IMR-90 (cell line): ENCODE results near the gene PRDM5. TPM values are rescaled to one million over a fixed set of nuclear protein-coding genes. Genes with fewer than 3 reads are reported as not detected.

Experiments
- ATAC-seq: fragments of 200-7000 bp; cut with Tn5 transposase; 2 replicates; pipeline ENCODE4 v1.9.1; 2020; ENCODE audit warnings: low read depth, mild to moderate bottlenecking, moderate library complexity
- BruUV-seq: library from RNA; stranded (reverse); fragments of 400-500 nt; replicated peaks from 2 replicates; lab custom pipeline; 2021; lab: Mats Ljungman, UMichigan
- CTCF ChIA-PET: fragments of 300-600 bp; formaldehyde crosslinking; extraction: SDS; loops from one replicate; lab custom pipeline; 2021; ENCODE audit warnings: antibody characterized with exemption; lab: Yijun Ruan, JAX
- POLR2A ChIA-PET: fragments of 300-600 bp; sonication (Branson Sonifier 250); formaldehyde crosslinking; loops from one replicate; lab custom pipeline; 2022; ENCODE audit warnings: antibody characterized with exemption; ENCODE audit not compliant: unreplicated experiment; lab: Charles Lee
- DNase-seq: peaks from one replicate; pipeline ENCODE4 v3.0.0; 2013
- H2AFZ ChIP-seq: replicated peaks from 2 replicates; pipeline ENCODE3; 2013; ENCODE audit warnings: low read length, mild to moderate bottlenecking; ENCODE audit not compliant: poor library complexity
- H2AK5ac ChIP-seq: 2 replicates; pipeline ENCODE4 v1.6.1; 2013; ENCODE audit warnings: low read depth, low read length, inconsistent platforms
- H2AK9ac ChIP-seq: replicated peaks from 2 replicates; pipeline ENCODE3; 2013; ENCODE audit warnings: mild to moderate bottlenecking, low read depth, low read length, moderate library complexity; ENCODE audit not compliant: poor library complexity
- H2BK120ac ChIP-seq: 2 replicates; pipeline ENCODE4 v1.6.1; 2013; ENCODE audit warnings: low read depth, low read length, inconsistent platforms
- H2BK15ac ChIP-seq: 3 replicates; pipeline ENCODE4 v1.6.1; 2013; ENCODE audit warnings: low read depth, low read length, inconsistent platforms
- H2BK20ac ChIP-seq: 2 replicates; pipeline ENCODE4 v1.6.1; 2013; ENCODE audit warnings: low read depth, mild to moderate bottlenecking, inconsistent platforms, low read length, moderate library complexity
- H2BK5ac ChIP-seq: 2 replicates; pipeline ENCODE4 v1.6.1; 2013; ENCODE audit warnings: mild to moderate bottlenecking, low read depth, low read length, inconsistent platforms; ENCODE audit not compliant: poor library complexity, severe bottlenecking
- H3K14ac ChIP-seq: replicated peaks from 2 replicates; pipeline ENCODE4 v1.6.1; 2013; ENCODE audit warnings: low read depth, low read length, inconsistent platforms
- H3K18ac ChIP-seq: 2 replicates; pipeline ENCODE4 v1.6.1; 2013; ENCODE audit warnings: low read depth, low read length, control low read depth
- H3K23ac ChIP-seq: 2 replicates; pipeline ENCODE4 v1.6.1; 2013; ENCODE audit warnings: low read depth, low read length, inconsistent platforms
- H3K27ac ChIP-seq: 2 replicates; pipeline ENCODE4 v1.5.1; 2013; ENCODE audit warnings: mild to moderate bottlenecking, control low read depth, low read length; ENCODE audit not compliant: insufficient read depth
- H3K27me3 ChIP-seq: 2 replicates; pipeline ENCODE4 v1.6.1; 2013; ENCODE audit warnings: low read length; ENCODE audit not compliant: control insufficient read depth, insufficient read depth
- H3K36me3 ChIP-seq: 2 replicates; pipeline ENCODE4 v1.6.1; 2013; ENCODE audit warnings: low read length, mixed read lengths; ENCODE audit not compliant: control insufficient read depth, insufficient read depth
- H3K4ac ChIP-seq: 2 replicates; pipeline ENCODE4 v1.6.1; 2013; ENCODE audit warnings: low read depth, low read length, inconsistent platforms
- H3K4me1 ChIP-seq: 2 replicates; pipeline ENCODE4 v1.6.1; 2013; ENCODE audit warnings: low read length, mixed read lengths; ENCODE audit not compliant: control insufficient read depth, insufficient read depth
- H3K4me2 ChIP-seq: 2 replicates; pipeline ENCODE4 v1.6.1; 2013; ENCODE audit warnings: low read depth, mild to moderate bottlenecking, control low read depth, low read length, moderate library complexity
- H3K4me3 ChIP-seq: 2 replicates; pipeline ENCODE4 v1.5.1; 2013; ENCODE audit warnings: low read depth, mild to moderate bottlenecking, control low read depth, low read length, moderate library complexity; ENCODE audit not compliant: insufficient read depth
- H3K56ac ChIP-seq: 2 replicates; pipeline ENCODE4 v1.6.1; 2013; ENCODE audit warnings: low read length, inconsistent platforms; ENCODE audit not compliant: insufficient read depth; ENCODE audit errors: extremely low read depth
- H3K79me1 ChIP-seq, 2 experiments: 2 replicates each; pipeline ENCODE4 v1.6.1; 2013; ENCODE audit warnings: low read length in 2 of 2, inconsistent platforms in 1 of 2, low read depth in 1 of 2
- H3K9ac ChIP-seq: 2 replicates; pipeline ENCODE4 v1.6.1; 2013; ENCODE audit warnings: low read depth, low read length, control low read depth
- H3K9me1 ChIP-seq: 2 replicates; pipeline ENCODE4 v1.6.1; 2013; ENCODE audit warnings: low read length, inconsistent platforms; ENCODE audit not compliant: insufficient read depth
- H3K9me3 ChIP-seq: 2 replicates; pipeline ENCODE4 v1.6.1; 2013; ENCODE audit warnings: low read length; ENCODE audit not compliant: control insufficient read depth, insufficient read depth
- H4K20me1 ChIP-seq: 2 replicates; pipeline ENCODE4 v1.6.1; 2013; ENCODE audit warnings: low read length, inconsistent platforms; ENCODE audit not compliant: insufficient read depth
- H4K5ac ChIP-seq: 2 replicates; pipeline ENCODE4 v1.6.1; 2013; ENCODE audit warnings: mild to moderate bottlenecking, low read depth, low read length, control low read depth
- H4K8ac ChIP-seq, 2 experiments: 2 replicates each; pipeline ENCODE4 v1.6.1; 2013; ENCODE audit warnings: low read depth in 2 of 2, low read length in 2 of 2, control low read depth in 1 of 2, inconsistent platforms in 1 of 2
- H4K91ac ChIP-seq: 2 replicates; pipeline ENCODE4 v1.6.1; 2013; ENCODE audit warnings: low read depth, low read length, inconsistent platforms; ENCODE audit not compliant: insufficient read depth
- BHLHE40 ChIP-seq: fragments of 150-350 bp; IDR thresholded peaks from 2 replicates; pipeline ENCODE4 v1.6.1; 2016; ENCODE audit warnings: mild to moderate bottlenecking, low read depth, low read length
- CEBPB ChIP-seq: IDR thresholded peaks from 2 replicates; pipeline ENCODE4 v1.6.1; 2012; ENCODE audit warnings: low read depth, low read length, improper control_type of control experiment
- CHD1 ChIP-seq: IDR thresholded peaks from 2 replicates; pipeline ENCODE4 v1.6.1; 2012; ENCODE audit warnings: low read depth, low read length, improper control_type of control experiment
- CTCF ChIP-seq: conservative IDR thresholded peaks from 2 replicates; pipeline ENCODE4 v1.5.1; 2012; ENCODE audit warnings: mild to moderate bottlenecking, low read depth, low read length, improper control_type of control experiment
- ELK1 ChIP-seq: fragments of 150-350 bp; IDR thresholded peaks from 2 replicates; pipeline ENCODE4 v1.6.1; 2016; ENCODE audit warnings: low read depth, mild to moderate bottlenecking, low read length, moderate library complexity, borderline replicate concordance
- FOS ChIP-seq: fragments of 150-350 bp; IDR thresholded peaks from 2 replicates; pipeline ENCODE4 v1.6.1; 2016; ENCODE audit warnings: low read depth, low read length
- MAFK ChIP-seq: IDR thresholded peaks from 2 replicates; pipeline ENCODE4 v1.6.1; 2012; ENCODE audit warnings: low read depth, low read length, improper control_type of control experiment
- MAZ ChIP-seq: IDR thresholded peaks from 2 replicates; pipeline ENCODE4 v1.6.1; 2012; ENCODE audit warnings: low read depth, mild to moderate bottlenecking, low read length, improper control_type of control experiment, moderate library complexity, borderline replicate concordance
- MXI1 ChIP-seq: IDR thresholded peaks from 2 replicates; pipeline ENCODE4 v1.6.1; 2012; ENCODE audit warnings: low read depth, mild to moderate bottlenecking, low read length, moderate library complexity, borderline replicate concordance
- NFE2L2 ChIP-seq: fragments of 150-350 bp; IDR thresholded peaks from 2 replicates; pipeline ENCODE4 v1.6.1; 2016; ENCODE audit warnings: low read depth, mild to moderate bottlenecking, low read length
- POLR2A ChIP-seq: IDR thresholded peaks from 2 replicates; pipeline ENCODE4 v1.6.1; 2012; ENCODE audit warnings: mild to moderate bottlenecking, low read depth, low read length
- RAD21 ChIP-seq: IDR thresholded peaks from 2 replicates; pipeline ENCODE4 v1.6.1; 2012; ENCODE audit warnings: low read length, improper control_type of control experiment
- RCOR1 ChIP-seq: IDR thresholded peaks from 2 replicates; pipeline ENCODE4 v1.6.1; 2012; ENCODE audit warnings: mild to moderate bottlenecking, low read length, improper control_type of control experiment; ENCODE audit not compliant: insufficient replicate concordance
- RFX5 ChIP-seq: IDR thresholded peaks from 2 replicates; pipeline ENCODE4 v1.8.0; 2012; ENCODE audit warnings: low read depth, mild to moderate bottlenecking, low read length, moderate library complexity
- SMC3 ChIP-seq: fragments of 150-350 bp; IDR thresholded peaks from 2 replicates; pipeline ENCODE4 v1.6.1; 2016; ENCODE audit warnings: low read depth, mild to moderate bottlenecking, antibody characterized with exemption, low read length, moderate library complexity
- USF2 ChIP-seq: fragments of 150-350 bp; IDR thresholded peaks from 2 replicates; pipeline ENCODE4 v1.6.1; 2017; ENCODE audit warnings: mild to moderate bottlenecking, antibody characterized with exemption, low read length, low read depth
- WGBS, 2 experiments: methylation state at CpG; one replicate each; pipeline versions ENCODE4 v1.1.5 to v1.1.7; 2013; ENCODE audit warnings: missing lambda C conversion rate in 2 of 2; ENCODE audit not compliant: insufficient read length in 1 of 2; ENCODE audit errors: extremely low coverage in 2 of 2; 5-methylcytosine and 5-hydroxymethylcytosine counted together
- dilution Hi-C: fragments of 300-500 bp; cut with HindIII; formaldehyde crosslinking; loops from one replicate; pipeline ENCODE4 v1.14.3; 2018; ENCODE audit warnings: low sequenced_read_pairs; ENCODE audit not compliant: unreplicated experiment
- in situ Hi-C: fragments of 300-500 bp; cut with MboI; formaldehyde crosslinking; loops from 3 replicates; pipeline ENCODE4 v1.14.3; 2019; ENCODE audit warnings: low sequenced_read_pairs, inconsistent platforms, mixed read lengths
- intact Hi-C: fragments of 100-400 bp; cut with micrococcal nuclease; formaldehyde crosslinking; loops from 2 replicates; pipeline ENCODE4 v1.10.0; 2022
- polyA plus RNA-seq, 3 experiments: library from polyadenylated mRNA; depleted of rRNA; stranded (reverse); fragments of >200 nt; gene quantifications; 2 replicates each; pipeline ENCODE4 v1.2.3, GENCODE V29; 2012; ENCODE audit warnings: low replicate concordance in 1 of 3
- total RNA-seq: library from RNA; depleted of rRNA; stranded (reverse); fragments of >200 nt; gene quantifications from 2 replicates; pipeline ENCODE4 v1.2.3, GENCODE V29; 2012

Gene PRDM5
- total and polyA plus RNA-seq, 2 of the 4 experiments (the other 2 are of a cell fraction): 4.1 to 10.8 TPM

GRCh38 chr4:120942776-120943175 lies 20.2 kb upstream of the PRDM5 start:
- in situ Hi-C loops: no loop called here
- Histone ChIP-seq H2BK5ac (no peak overlapping the region), H2BK20ac (no peak overlapping the region), H3K14ac (no peak overlapping the region), H4K91ac (no peak overlapping the region), H3K56ac (no peak overlapping the region), H3K4me3 (no peak overlapping the region), H3K4me2 (no peak overlapping the region), H2AK5ac (no peak overlapping the region), H2AK9ac (no peak overlapping the region), H3K4ac (no peak overlapping the region), H2BK120ac (no peak overlapping the region), H2AFZ (no peak overlapping the region), H3K18ac (no peak overlapping the region), H4K8ac (no peak overlapping the region), H2BK15ac (no peak overlapping the region), H3K79me1 (no peaks in the 10 kb centered on the region), H3K9me3 (no peaks in the 10 kb centered on the region), H4K5ac (no peak overlapping the region), H4K20me1 (no peaks in the 10 kb centered on the region), H3K27ac (no peak overlapping the region), H3K36me3 (no peaks in the 10 kb centered on the region), H3K4me1 (no peaks in the 10 kb centered on the region), H3K9ac (no peak overlapping the region), H3K9me1 (no peaks in the 10 kb centered on the region), H3K27me3 (no peaks in the 10 kb centered on the region), H3K23ac (no peak overlapping the region)
- BruUV-seq: no TSS peak
- intact Hi-C loops: no loop called here
- no peak for ATAC-seq
- dilution Hi-C loops: no loop called here
- ChIA-PET POLR2A (no interaction called here), CTCF (no interaction called here)
- no peak for TF ChIP-seq NFE2L2
- TF ChIP-seq SMC3: no peak
- TF ChIP-seq CHD1: no peak
- no peak for TF ChIP-seq POLR2A
- no peak for TF ChIP-seq ELK1
- TF ChIP-seq MXI1: no peak
- no peak for TF ChIP-seq RFX5
- no peak for TF ChIP-seq RCOR1
- TF ChIP-seq BHLHE40: no peak
- TF ChIP-seq CEBPB: no peak
- no peak for TF ChIP-seq FOS
- TF ChIP-seq RAD21: no peak
- TF ChIP-seq MAZ: no peak
- no peak for TF ChIP-seq MAFK
- TF ChIP-seq CTCF: no peak
- no peak for TF ChIP-seq USF2
- no peak for DNase-seq
- no CpG with 5 or more reads among the region's 3 CpGs for WGBS, 2 experiments
